Astrocyte of the hippocampus (primary cell): ENCODE measurements around the gene VEGFA.
A peak's percentile ranks its signal among the peaks of the same experiment; 100 is the strongest.

Source experiments
- DNase-seq: peaks from one replicate; pipeline ENCODE4 v3.0.0; 2011; ENCODE audit warnings: low read depth, low spot score

VEGFA gene

GRCh38 chr6:43769526-43770371 lies at the start of gene VEGFA:
Gene VEGFA, plus strand, starts transcription at chr6:43770211.
- peak; percentile 94 for DNase-seq

DNA sequence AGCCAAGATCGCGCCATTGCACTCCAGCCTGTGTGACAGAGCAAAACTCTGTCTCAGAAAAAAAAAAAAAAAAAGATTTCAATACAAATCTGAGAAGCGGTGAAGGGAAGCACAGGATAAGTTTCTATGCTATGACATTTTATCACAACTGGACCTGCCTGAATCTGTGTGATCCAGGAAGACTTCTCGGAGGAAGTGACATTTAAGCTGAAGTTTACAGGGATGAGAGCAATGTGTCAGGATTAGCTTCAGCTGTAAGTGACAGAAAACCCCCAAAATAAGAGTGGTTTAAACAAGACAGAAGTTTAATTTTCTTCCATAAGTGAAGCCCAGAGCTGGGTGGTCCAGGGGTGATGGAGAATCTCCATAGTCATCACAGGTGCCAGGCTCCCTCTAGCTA lies 49.0 kb upstream of the VEGFA start:
- no peak for DNase-seq

DNA sequence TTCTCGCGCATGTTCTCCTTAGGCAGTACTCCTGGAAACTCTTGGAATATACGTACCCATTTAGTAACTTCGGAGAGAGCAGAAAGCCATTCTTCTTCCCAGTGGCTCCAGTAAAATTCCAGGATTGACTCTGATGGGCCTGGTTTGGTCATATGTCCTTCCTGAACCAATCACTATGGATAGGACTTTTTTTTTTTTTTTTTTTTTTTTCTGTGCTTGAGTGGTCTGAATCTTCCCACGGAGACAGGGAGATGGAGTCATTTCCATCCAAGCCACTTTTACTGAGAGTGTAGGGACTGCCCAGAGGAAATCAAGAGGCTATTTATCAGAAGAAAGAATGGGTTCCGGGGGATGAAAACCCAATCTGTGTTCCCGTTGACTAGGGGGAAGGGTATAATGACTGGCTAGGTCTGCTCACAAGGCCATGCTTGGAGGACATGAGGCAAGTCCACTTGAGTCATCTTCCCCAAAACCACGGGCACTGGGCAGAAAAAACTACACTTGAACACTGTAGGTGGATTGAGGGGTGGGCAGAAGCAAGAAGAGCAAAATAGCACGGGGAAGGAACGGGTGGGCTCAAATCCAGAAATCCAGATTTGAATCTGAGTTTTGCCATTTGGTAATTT lies 47.0 kb upstream of the VEGFA start:
- DNase-seq: no peak

GRCh38 chr6:43723737-43724295 lies 46.2 kb upstream of the VEGFA start:
- DNase-seq: peak; percentile 68

DNA sequence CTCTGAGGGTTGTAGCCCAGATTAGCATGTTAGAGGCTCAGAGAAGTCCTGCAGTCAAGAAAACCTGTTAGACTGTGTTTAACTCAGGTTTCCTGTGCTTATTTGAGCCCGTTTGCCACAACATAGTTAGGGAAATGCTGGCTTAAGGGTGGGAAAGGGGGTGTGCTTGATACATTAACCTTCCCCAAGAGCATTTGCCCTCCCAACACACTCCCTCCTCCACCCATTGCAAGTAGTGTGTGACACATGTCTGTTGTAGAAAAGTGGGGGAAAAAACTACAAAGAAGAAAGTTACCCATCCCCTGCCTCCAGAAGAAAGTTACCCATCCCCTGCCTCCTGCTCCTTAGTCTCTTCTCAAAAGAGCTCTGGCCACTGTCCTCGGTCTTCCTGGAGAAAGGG lies 45.7 kb upstream of the VEGFA start:
- DNase-seq: no peak

GRCh38 chr6:43724914-43725642 lies 44.9 kb upstream of the VEGFA start:
- DNase-seq: peak; percentile 88

- DNase-seq: no peak
Measured at GRCh38 chr6:43725643-43726580, 44.1 kb upstream of the VEGFA start.

DNA sequence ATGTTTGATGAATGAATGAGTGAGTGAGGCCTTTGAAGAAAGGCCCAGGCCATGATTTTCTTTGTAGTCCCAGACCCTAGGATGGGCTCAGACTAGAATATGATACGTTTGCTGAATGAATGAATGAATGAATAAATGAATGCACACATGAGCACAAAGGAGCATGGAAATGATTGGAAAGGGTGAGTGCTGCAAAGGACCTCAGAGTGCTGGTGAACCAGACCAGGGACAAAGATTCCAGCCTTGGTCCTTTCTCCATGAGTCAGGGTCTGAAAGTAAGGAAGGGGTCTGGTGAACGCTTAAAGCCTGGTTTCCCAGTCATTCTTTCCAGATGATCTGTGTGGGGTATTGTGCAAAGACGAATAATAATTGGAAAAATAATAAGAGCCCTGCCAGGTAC lies 42.4 kb upstream of the VEGFA start:
- DNase-seq: no peak

DNA sequence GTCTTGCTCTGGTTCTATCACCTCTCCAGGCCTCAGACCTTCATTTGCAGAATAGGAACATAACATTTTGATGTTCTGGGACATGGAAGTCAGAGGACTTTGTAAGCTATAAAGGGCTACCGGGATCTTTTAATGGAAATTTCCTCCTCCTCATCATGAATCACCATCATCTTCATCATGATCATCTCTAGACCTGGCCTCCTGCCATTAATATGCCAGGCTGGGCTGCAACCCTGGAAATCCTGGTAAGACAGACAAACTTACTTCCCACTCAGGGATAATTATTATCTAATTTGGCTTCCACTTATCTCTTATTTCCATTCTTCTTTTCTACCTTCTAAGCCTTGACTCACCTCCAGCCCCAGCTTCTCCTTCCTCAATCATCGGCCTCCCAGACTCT lies 41.4 kb upstream of the VEGFA start:
- DNase-seq: no peak

DNA sequence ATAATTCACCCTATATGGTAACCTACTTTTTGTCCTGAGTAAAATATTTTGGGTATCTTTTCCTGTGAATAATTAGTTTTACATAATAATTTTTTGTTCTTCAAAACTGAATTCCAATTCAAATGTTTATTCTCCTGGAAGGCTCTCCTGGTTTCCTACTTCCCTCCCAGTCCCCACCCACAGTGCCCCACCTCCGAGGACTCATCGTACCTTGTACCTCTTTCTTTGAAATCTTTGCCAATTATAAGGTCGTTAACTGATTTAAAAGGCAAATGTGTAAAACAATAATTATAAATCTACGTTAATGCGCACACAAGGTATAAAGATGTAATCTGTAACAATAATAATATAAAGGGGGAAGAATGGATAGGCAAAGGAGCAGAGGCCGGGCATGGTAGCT lies 40.5 kb upstream of the VEGFA start:
- DNase-seq: no peak

DNA sequence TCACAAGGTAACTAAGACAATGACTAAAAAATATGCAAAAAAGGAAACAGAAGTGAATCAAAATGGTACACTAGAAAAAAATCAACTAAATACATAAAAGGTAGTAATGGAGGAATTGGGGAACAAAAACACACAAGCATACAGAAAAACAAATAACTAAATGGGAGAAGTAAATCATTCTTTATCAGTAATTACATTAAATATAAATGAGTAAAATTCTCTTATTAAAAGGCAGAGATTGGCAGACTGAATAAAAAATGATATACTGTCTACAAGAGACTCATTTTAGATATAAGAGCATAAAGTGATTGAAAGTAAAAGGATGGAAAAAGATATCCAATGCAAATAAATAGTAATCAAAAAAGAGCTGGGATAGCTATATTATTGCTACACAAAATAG lies 39.4 kb upstream of the VEGFA start:
- DNase-seq: no peak

DNA sequence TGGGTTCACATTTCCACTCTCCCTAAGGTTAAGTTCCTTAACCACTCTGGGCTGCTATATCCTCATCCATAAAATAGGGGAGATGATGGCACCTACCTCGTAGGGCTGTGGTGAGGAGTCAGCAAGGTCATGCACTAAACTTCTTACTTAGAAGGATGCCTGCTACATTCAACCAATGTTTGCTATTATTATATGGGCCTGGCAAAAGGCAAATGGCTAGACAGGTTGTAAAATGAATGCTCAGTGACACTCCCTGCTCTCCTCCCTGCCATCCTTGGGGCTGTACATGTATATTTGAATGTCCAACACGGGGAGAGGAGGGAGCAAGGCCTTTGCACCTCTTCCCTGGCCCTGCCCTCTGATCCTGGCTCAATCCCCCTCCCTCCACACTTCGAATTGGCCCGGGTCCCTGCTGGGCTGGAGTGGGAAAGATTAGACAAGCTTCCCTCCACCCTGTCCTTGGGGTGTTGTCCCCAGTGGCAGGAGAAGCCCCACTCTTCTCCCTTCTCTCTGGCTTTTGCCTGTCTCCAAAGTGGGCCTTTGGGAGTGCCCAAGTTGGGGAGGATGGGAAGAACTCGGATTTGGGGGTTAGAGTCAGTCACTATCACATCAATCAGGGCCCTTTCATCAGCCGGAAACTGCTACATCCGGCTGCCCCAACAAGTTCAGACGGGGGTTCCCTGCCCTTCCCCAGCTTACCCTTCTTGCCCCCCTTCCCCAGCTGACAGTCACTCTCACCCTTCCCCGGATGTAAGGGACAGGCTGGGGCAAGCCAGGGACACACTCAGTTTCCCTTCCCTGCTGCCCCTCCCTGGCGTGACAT lies 36.3 kb upstream of the VEGFA start:
- no peak for DNase-seq

- DNase-seq: no peak
Measured at GRCh38 chr6:43734294-43734665, 35.7 kb upstream of the VEGFA start.

GRCh38 chr6:43735642-43736199 lies 34.3 kb upstream of the VEGFA start:
- no peak for DNase-seq

GRCh38 chr6:43736211-43736786 lies 33.7 kb upstream of the VEGFA start:
- no peak for DNase-seq

DNA sequence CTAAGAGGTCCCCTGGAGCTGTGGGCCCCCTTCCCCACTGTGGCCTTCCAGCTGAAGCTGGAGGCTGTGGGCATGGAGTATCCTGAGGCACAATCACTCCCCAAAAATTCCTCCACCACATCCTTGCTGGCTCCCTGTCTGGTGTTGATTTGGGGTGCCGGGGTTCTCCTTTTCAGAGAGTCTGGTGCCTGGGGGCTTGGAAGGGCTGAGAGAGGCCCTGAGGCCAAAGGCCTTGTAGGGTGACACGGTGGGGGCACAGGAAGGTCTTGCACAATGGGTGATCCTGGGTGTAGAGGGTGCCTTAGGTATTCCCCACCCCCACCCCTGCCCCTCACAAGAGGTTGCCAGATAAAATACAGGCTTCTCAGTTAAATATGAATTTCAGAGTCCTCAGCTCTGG lies 33.2 kb upstream of the VEGFA start:
- no peak for DNase-seq

DNA sequence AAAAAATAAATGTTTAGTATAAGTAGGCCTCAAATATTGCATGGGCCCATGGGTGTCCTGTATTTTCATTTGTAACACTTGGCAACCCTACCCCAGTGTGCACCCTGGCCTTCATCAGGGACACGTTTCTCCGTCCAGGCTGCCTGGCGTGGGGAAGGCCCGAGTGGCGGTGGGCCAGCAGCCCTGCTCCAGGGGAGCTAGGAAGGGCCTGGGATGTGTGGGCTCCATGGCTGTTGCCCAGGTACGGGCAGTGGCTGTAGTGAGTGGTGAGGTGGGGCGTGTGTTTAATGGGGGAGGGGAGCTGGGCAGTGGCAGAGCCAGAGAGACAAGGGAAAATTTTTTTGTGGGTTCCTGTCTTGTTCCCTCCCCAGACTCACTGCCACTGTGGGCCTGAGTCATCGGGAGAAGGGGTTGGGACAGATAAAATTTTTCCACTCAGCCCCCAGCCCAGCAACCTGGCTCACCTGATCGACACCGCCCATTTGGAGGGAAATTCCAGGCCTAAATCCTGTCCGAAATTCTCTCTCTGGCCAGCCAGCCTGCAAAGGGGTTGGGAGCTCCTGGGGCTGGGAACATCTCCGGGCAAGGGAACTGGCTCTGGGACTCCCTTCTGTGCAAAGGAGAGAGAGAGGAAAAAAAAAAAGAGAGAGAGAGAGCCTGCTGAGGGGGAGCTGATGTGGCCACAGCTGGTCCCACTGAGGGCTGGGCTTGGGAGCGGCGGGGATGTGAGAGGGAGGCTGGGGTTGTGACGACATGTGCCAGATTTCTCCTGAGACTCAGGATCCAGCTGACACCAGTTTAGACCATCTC lies 32.5 kb upstream of the VEGFA start:
- DNase-seq: no peak

DNA sequence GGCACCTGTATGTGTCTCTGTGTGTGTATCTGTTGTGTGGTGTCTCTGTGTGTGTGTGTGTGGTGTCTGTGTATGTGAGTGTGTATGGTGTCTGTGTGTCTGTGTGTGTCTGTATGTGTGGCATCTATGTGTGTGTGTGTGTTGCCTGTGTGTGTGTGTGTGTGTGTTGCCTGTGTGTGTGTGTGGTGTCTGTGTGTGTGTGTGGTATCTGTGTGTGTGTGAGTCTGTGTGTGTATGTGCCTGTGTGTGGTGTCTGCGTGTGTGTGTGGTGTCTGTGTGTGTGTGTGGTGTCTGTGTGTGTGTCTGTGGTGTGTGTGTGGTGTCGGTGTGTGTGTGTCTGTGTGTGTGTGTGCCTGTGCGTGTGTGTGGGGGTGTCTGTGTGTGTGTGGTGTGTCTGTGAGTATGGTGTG lies 31.7 kb upstream of the VEGFA start:
- DNase-seq: no peak
